ENCODE data around the gene SEMA3G.

DNA sequence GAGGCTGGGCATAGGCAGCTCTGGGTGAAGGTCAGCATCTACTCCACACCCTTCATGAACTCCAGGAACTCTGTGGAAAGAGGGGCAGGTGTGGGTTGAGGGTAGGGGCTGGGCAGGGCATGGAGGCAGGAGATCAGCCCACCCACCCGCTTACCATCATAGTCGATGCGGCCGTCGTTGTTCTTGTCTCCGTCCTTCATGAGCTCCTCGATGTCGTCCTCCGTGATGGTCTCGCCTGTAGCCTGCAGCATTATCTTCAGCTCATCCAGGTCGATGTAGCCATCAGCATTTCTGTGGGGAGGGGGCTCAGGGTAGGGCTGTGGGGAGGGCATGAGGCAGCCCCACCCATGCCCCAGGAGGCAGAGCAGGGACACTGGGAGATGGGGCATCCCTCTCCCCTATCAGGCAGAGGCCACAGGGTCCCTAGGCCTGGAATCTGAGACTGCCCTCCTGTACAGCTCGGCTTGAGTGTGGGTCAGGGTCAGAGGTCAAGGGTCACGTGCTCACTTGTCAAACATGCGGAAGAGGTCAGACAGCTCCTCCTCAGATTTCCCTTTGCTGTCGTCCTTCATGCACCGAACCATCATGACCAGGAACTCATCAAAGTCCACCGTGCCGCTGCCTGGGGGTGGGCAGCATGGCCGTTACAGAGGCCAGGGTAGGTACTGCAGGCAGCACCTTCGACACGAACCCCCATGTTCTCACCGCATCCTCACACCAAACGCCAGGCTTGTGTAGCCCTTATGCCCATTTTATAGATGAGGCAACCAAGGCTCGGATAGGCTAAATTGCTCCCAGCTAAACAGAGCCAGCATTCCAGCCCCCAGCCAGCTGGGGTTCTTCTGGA is 6.6 kb upstream of the SEMA3G start:
- TF ChIP-seq POLR2A (IDR thresholded peaks at IDR 0.05), result no peak
- TF ChIP-seq, protein P1, sequence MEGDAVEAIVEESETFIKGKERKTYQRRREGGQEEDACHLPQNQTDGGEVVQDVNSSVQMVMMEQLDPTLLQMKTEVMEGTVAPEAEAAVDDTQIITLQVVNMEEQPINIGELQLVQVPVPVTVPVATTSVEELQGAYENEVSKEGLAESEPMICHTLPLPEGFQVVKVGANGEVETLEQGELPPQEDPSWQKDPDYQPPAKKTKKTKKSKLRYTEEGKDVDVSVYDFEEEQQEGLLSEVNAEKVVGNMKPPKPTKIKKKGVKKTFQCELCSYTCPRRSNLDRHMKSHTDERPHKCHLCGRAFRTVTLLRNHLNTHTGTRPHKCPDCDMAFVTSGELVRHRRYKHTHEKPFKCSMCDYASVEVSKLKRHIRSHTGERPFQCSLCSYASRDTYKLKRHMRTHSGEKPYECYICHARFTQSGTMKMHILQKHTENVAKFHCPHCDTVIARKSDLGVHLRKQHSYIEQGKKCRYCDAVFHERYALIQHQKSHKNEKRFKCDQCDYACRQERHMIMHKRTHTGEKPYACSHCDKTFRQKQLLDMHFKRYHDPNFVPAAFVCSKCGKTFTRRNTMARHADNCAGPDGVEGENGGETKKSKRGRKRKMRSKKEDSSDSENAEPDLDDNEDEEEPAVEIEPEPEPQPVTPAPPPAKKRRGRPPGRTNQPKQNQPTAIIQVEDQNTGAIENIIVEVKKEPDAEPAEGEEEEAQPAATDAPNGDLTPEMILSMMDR (IDR thresholded peaks at IDR 0.05), result no peak

Data from uterus (tissue), 2 donors.